ENCODE measurements around the gene MKRN2OS.

The MKRN2OS gene

GRCh38 chr3:12515631-12516030 is 29.7 kb downstream of the MKRN2OS start:
- no peak for DNase-seq (ENCODE audit: low read depth in 2 of 3, low spot score in 2 of 3)

- no peak for DNase-seq (ENCODE audit: low read depth in 2 of 3, low spot score in 2 of 3)
Observed at GRCh38 chr3:12513694-12514446, 31.4 kb downstream of the MKRN2OS start.

GRCh38 chr3:12512534-12513118 is 32.7 kb downstream of the MKRN2OS start:
- DNase-seq (ENCODE audit: low read depth in 2 of 3, low spot score in 2 of 3), result no peak

- no peak for DNase-seq (ENCODE audit: low read depth in 2 of 3, low spot score in 2 of 3)
Observed at GRCh38 chr3:12509466-12509865, 35.8 kb downstream of the MKRN2OS start.

GRCh38 chr3:12508291-12508700 is 37.0 kb downstream of the MKRN2OS start:
- no peak for DNase-seq (ENCODE audit: low read depth in 2 of 3, low spot score in 2 of 3)

- no peak for DNase-seq (ENCODE audit: low read depth in 2 of 3, low spot score in 2 of 3)
Observed at GRCh38 chr3:12507591-12508281, 37.6 kb downstream of the MKRN2OS start.

GRCh38 chr3:12506201-12506709 is 39.0 kb downstream of the MKRN2OS start:
- no peak for DNase-seq (ENCODE audit: low read depth in 2 of 3, low spot score in 2 of 3)

- no peak for DNase-seq (ENCODE audit: low read depth in 2 of 3, low spot score in 2 of 3)
Observed at GRCh38 chr3:12503126-12503957, 42.0 kb downstream of the MKRN2OS start.

GRCh38 chr3:12501360-12502020 is 43.8 kb downstream of the MKRN2OS start:
- no peak for DNase-seq (ENCODE audit: low read depth in 2 of 3, low spot score in 2 of 3)

- no peak for DNase-seq (ENCODE audit: low read depth in 2 of 3, low spot score in 2 of 3)
Observed at GRCh38 chr3:12499474-12499873, 45.8 kb downstream of the MKRN2OS start.

GRCh38 chr3:12496453-12496761 is 48.9 kb downstream of the MKRN2OS start:
- DNase-seq (ENCODE audit: low read depth in 2 of 3, low spot score in 2 of 3), result no peak

GRCh38 chr3:12495749-12496452 is 49.4 kb downstream of the MKRN2OS start:
- no peak for DNase-seq (ENCODE audit: low read depth in 2 of 3, low spot score in 2 of 3)

GRCh38 chr3:12490547-12490946 is 54.8 kb downstream of the MKRN2OS start:
- DNase-seq (ENCODE audit: low read depth in 2 of 3, low spot score in 2 of 3), result no peak

- DNase-seq (ENCODE audit: low read depth in 2 of 3, low spot score in 2 of 3), result no peak
Observed at GRCh38 chr3:12489832-12490231, 55.5 kb downstream of the MKRN2OS start.

All from activated CD8-positive, alpha-beta memory T cell treated with anti-CD3 and anti-CD28 coated beads for 48 hours (primary cell).